ENCODE measurements around the gene SLC2A13.

- no peak for TF ChIP-seq CTCF (IDR thresholded peaks at IDR 0.05)
- TF ChIP-seq POLR2AphosphoS5 (IDR thresholded peaks at IDR 0.05), result no peak
- no peak for TF ChIP-seq POLR2A (IDR thresholded peaks at IDR 0.05)
- no peak for TF ChIP-seq EP300 (IDR thresholded peaks at IDR 0.05)
Observed at GRCh38 chr12:39966721-39967120, 139.2 kb downstream of the SLC2A13 start.

All from upper lobe of left lung (tissue), 4 donors.